SK-N-SH (cell line): ENCODE measurements around the gene HEG1. TPM values are rescaled to one million over a fixed set of nuclear protein-coding genes. Genes with fewer than 3 reads are reported as not detected.
A peak's percentile ranks its signal among the peaks of the same experiment; 100 is the strongest.

Experiments used
- CTCF ChIA-PET: fragments of 300-600, 350-600 bp; formaldehyde crosslinking; extraction: SDS; loops from one replicate; lab custom pipeline; 2021; lab: Yijun Ruan, JAX
- POLR2A ChIA-PET: fragments of 350-600 bp; sonication (Branson Sonifier 250); formaldehyde crosslinking; extraction: SDS; loops from one replicate; lab custom pipeline; 2020; ENCODE audit warnings: antibody characterized with exemption, inconsistent platforms; lab: Yijun Ruan, JAX
- DNase-seq: peaks from one replicate; pipeline ENCODE4 v3.0.0; 2012
- H2AFZ ChIP-seq: fragments of 200-600 bp; sonication (generic); 2 replicates; pipeline ENCODE4 v1.8.1; 2016; ENCODE audit warnings: antibody characterized with exemption, mild to moderate bottlenecking, low read depth
- H3F3A ChIP-seq: fragments of 200-600 bp; sonication (generic); replicated peaks from 2 replicates; pipeline ENCODE3; 2016; ENCODE audit warnings: antibody characterized with exemption, mild to moderate bottlenecking; ENCODE audit not compliant: insufficient read depth
- H3K27ac ChIP-seq, 2 experiments: fragments of 200-500 bp in 1 of 2; fragments of 200-600 bp in 1 of 2; sonication (Bioruptor generic) in 1 of 2; sonication (generic), shearing (Covaris generic) in 1 of 2; 2 replicates each; pipeline versions ENCODE4 v1.5.1 to v1.6.1; 2014 to 2016; ENCODE audit warnings: low read depth in 2 of 2, inconsistent platforms in 1 of 2, low read length in 1 of 2, mild to moderate bottlenecking in 1 of 2, mixed read lengths in 1 of 2
- H3K27me3 ChIP-seq: fragments of 200-600 bp; sonication (generic), shearing (Covaris generic); 2 replicates; pipeline ENCODE4 v1.6.1; 2016; ENCODE audit warnings: mixed run types; ENCODE audit not compliant: insufficient read depth
- H3K36me3 ChIP-seq, 2 experiments: fragments of 200-500 bp in 1 of 2; fragments of 200-600 bp in 1 of 2; sonication (Bioruptor generic) in 1 of 2; sonication (generic) in 1 of 2; replicated peaks in 1 of 2; 2 replicates each; pipeline versions ENCODE3 to v1.5.1; 2014 to 2016; ENCODE audit warnings: low read length in 1 of 2, mild to moderate bottlenecking in 1 of 2; ENCODE audit not compliant: insufficient read depth in 2 of 2, control insufficient read depth in 1 of 2
- H3K4me1 ChIP-seq, 2 experiments: fragments of 200-500 bp in 1 of 2; fragments of 200-600 bp in 1 of 2; sonication (Bioruptor generic) in 1 of 2; sonication (generic), shearing (Covaris generic) in 1 of 2; 2 replicates each; pipeline versions ENCODE4 v1.5.1 to v1.6.1; 2014 to 2016; ENCODE audit warnings: low read depth in 1 of 2, low read length in 1 of 2, mixed run types in 1 of 2; ENCODE audit not compliant: insufficient read depth in 2 of 2, control insufficient read depth in 1 of 2
- H3K4me2 ChIP-seq: fragments of 200-600 bp; sonication (generic), shearing (Covaris generic); 2 replicates; pipeline ENCODE4 v1.6.1; 2017; ENCODE audit warnings: mixed run types
- H3K4me3 ChIP-seq, 2 experiments: fragments of 200-500 bp in 1 of 2; fragments of 200-600 bp in 1 of 2; sonication (Bioruptor generic) in 1 of 2; sonication (generic), shearing (Covaris generic) in 1 of 2; 2 replicates each; pipeline versions ENCODE4 v1.5.1 to v1.8.1; 2014 to 2016; ENCODE audit warnings: low read depth in 2 of 2, inconsistent platforms in 1 of 2, low read length in 1 of 2, mild to moderate bottlenecking in 1 of 2, mixed read lengths in 1 of 2, moderate library complexity in 1 of 2
- H3K79me2 ChIP-seq: fragments of 200-600 bp; sonication (generic); 2 replicates; pipeline ENCODE4 v1.8.1; 2017; ENCODE audit warnings: mild to moderate bottlenecking; ENCODE audit not compliant: insufficient read depth
- H3K9ac ChIP-seq: fragments of 200-600 bp; sonication (generic); 2 replicates; pipeline ENCODE4 v1.6.1; 2017; ENCODE audit warnings: mixed run types
- H3K9me2 ChIP-seq: fragments of 200-600 bp; sonication (generic); 2 replicates; pipeline ENCODE4 v1.6.1; 2017; ENCODE audit warnings: mixed run types
- H3K9me3 ChIP-seq: fragments of 200-600 bp; sonication (generic); 2 replicates; pipeline ENCODE4 v1.6.1; 2017; ENCODE audit warnings: mixed run types, mild to moderate bottlenecking, moderate library complexity
- H4K20me1 ChIP-seq: fragments of 200-600 bp; sonication (generic); 2 replicates; pipeline ENCODE4 v1.6.1; 2017; ENCODE audit warnings: mild to moderate bottlenecking, mixed run types; ENCODE audit not compliant: insufficient read depth
- EP300 ChIP-seq, 2 experiments: IDR thresholded peaks; 2 replicates each; pipeline versions ENCODE4 v1.4.0 to v1.6.1; 2012; ENCODE audit warnings: borderline replicate concordance in 1 of 2, low read depth in 1 of 2, low read length in 1 of 2
- FOSL2 ChIP-seq: IDR thresholded peaks from 2 replicates; pipeline ENCODE4 v1.4.0; 2012; ENCODE audit warnings: low read depth, mild to moderate bottlenecking, moderate library complexity, borderline replicate concordance
- FOXM1 ChIP-seq: IDR thresholded peaks from 2 replicates; pipeline ENCODE4 v1.4.0; 2012; ENCODE audit warnings: low read depth, mild to moderate bottlenecking
- JUND ChIP-seq: IDR thresholded peaks from 2 replicates; pipeline ENCODE4 v1.4.0; 2012
- MEF2A ChIP-seq: IDR thresholded peaks from 2 replicates; pipeline ENCODE4 v1.4.0; 2012; ENCODE audit warnings: low read depth, borderline replicate concordance
- MXI1 ChIP-seq: IDR thresholded peaks from 2 replicates; pipeline ENCODE4 v1.6.1; 2012; ENCODE audit warnings: mild to moderate bottlenecking, low read depth, low read length, improper control_type of control experiment
- PBX3 ChIP-seq: IDR thresholded peaks from 2 replicates; pipeline ENCODE4; 2012
- RFX5 ChIP-seq: IDR thresholded peaks from 2 replicates; pipeline ENCODE4 v1.6.1; 2012; ENCODE audit warnings: mild to moderate bottlenecking, improper control_type of control experiment, low read length
- TCF12 ChIP-seq: IDR thresholded peaks from 2 replicates; pipeline ENCODE4 v1.4.0; 2012
- USF2 ChIP-seq: fragments of 150-350 bp; IDR thresholded peaks from 2 replicates; pipeline ENCODE4 v1.6.1; 2017; ENCODE audit warnings: antibody characterized with exemption, low read length, low read depth, borderline replicate concordance
- WGBS: methylation state at CpG from one replicate; pipeline ENCODE4 v1.1.6; 2017; ENCODE audit warnings: low lambda C conversion rate; 5-methylcytosine and 5-hydroxymethylcytosine counted together
- polyA plus RNA-seq, 3 experiments: library from polyadenylated mRNA; depleted of rRNA; stranded (reverse); fragments of >200 nt; gene quantifications; 2 replicates each; pipeline ENCODE4 v1.2.3, GENCODE V29; 2012

Gene HEG1
- polyA plus RNA-seq, 1 of the 3 experiments (the other 2 are of a cell fraction) = 27.7 TPM

GRCh38 chr3:125031544-125031943, 24.3 kb downstream of the HEG1 start (continued):
- TF ChIP-seq RFX5 (no peak), MXI1 (no peak), MEF2A (no peak)
- TF ChIP-seq, all 33 proteins: peak for 0

GRCh38 chr3:125028657-125029056, 27.1 kb downstream of the HEG1 start:
- H3K27me3 ChIP-seq = no peaks in the 10 kb centered on the region
- DNase-seq = no peak
- H3K79me2 ChIP-seq = peaks cover 65% of the 10 kb centered on the region
- no peak overlapping the region for H3K4me2 ChIP-seq
- H2AFZ ChIP-seq = no peak overlapping the region
- CTCF ChIA-PET = interaction anchor here (1.2 kb wide), 1 partner anchor 9 kb away, joined by 3 read pairs; no protein-coding TSS in a partner anchor
- TF ChIP-seq USF2 = no peak
- peaks cover 37 to 41% of the 10 kb centered on the region in 2 experiments for H3K36me3 ChIP-seq
- no peak overlapping the region for H3K9ac ChIP-seq
- H3K27ac ChIP-seq = no peak overlapping the region
- WGBS = 93% methylated on average over 3 of the region's 4 CpGs
- no peaks in the 10 kb centered on the region for H3K9me2 ChIP-seq
- POLR2A ChIA-PET = no interaction called here
- H4K20me1 ChIP-seq = peaks cover 34% of the 10 kb centered on the region
- H3F3A ChIP-seq = peaks cover 25% of the 10 kb centered on the region
- peaks cover 8 to 28% of the 10 kb centered on the region in 2 experiments; a peak in 2 of 4 replicates for H3K4me1 ChIP-seq
- no peaks in the 10 kb centered on the region for H3K9me3 ChIP-seq
- no peak overlapping the region for H3K4me3 ChIP-seq

GRCh38 chr3:125025642-125026041, 30.2 kb downstream of the HEG1 start:
- H3K4me2 ChIP-seq = peak overlapping the region; percentile 58; the same call in 1 of the 2 replicates
- ChIA-PET CTCF (interaction anchor here (0.9 to 1.2 kb wide), 2 partner anchors 12 to 26 kb away, joined by 3 read pairs; no protein-coding TSS in a partner anchor), POLR2A (no interaction called here)
- WGBS = 54% methylated on average over 2 of the region's 2 CpGs
- 0 out of 4 replicates have a peak, but pooled peaks of 1 of the 2 experiments have one; percentile 13 for TF ChIP-seq EP300 (IDR thresholded peaks at IDR 0.05; ENCODE audit: borderline replicate concordance in 1 of 2, low read depth in 1 of 2, low read length in 1 of 2)
- TF ChIP-seq MEF2A = no peak
- peak; percentile 59; the same call in 1 of the 2 replicates for TF ChIP-seq TCF12
- peak; percentile 52 for TF ChIP-seq JUND
- peak; percentile 47; the same call in 1 of the 2 replicates for TF ChIP-seq FOSL2
- no peak for TF ChIP-seq RFX5
- TF ChIP-seq PBX3 = peak; percentile 54; the same call in 1 of the 2 replicates
- no peak for TF ChIP-seq FOXM1
- peaks cover 46 to 58% of the 10 kb centered on the region in 2 experiments for H3K36me3 ChIP-seq
- peaks cover 28% of the 10 kb centered on the region for H3F3A ChIP-seq
- H3K79me2 ChIP-seq = peaks cover 60% of the 10 kb centered on the region
- H2AFZ ChIP-seq = no peak overlapping the region
- no peak overlapping the region for H3K9ac ChIP-seq
- 0 out of 4 replicates have a peak overlapping the region, but pooled peaks of 1 of the 2 experiments have one; percentile 20 for H3K4me3 ChIP-seq
- H3K27me3 ChIP-seq = no peaks in the 10 kb centered on the region
- no peaks in the 10 kb centered on the region for H3K9me2 ChIP-seq
- DNase-seq = no peak
- peaks cover 0 to 22% of the 10 kb centered on the region in 2 experiments; a peak in 2 of 4 replicates for H3K4me1 ChIP-seq
- H3K27ac ChIP-seq = peak overlapping the region in 1 of 2 experiments; percentile 71; a peak in 2 of 4 replicates
- peaks cover 27% of the 10 kb centered on the region for H4K20me1 ChIP-seq
- no peaks in the 10 kb centered on the region for H3K9me3 ChIP-seq
